ENCODE measurements around the gene PHF21B.
A peak's percentile ranks its signal among the peaks of the same experiment; 100 is the strongest.

Gene PHF21B

GRCh38 chr22:45009606-45010531 lies at the start of gene PHF21B:
Gene PHF21B, minus strand, starts transcription at chr22:45010005. Its CDS starts 456 bp downstream, at chr22:45009549.
- peak; percentile 13; the same call in 1 of the 3 replicates for ATAC-seq (ENCODE audit: low read depth)
- no peaks in the 10 kb centered on the region for H3K36me3 ChIP-seq (ENCODE audit: low read depth)
- no peak for DNase-seq (ENCODE audit: low spot score)

GRCh38 chr22:45059296-45059695 lies 49.5 kb upstream of the PHF21B start:
- no peaks in the 10 kb centered on the region for H3K27me3 ChIP-seq (ENCODE audit: insufficient read depth, poor library complexity, severe bottlenecking)
- H3K27ac ChIP-seq (ENCODE audit: poor library complexity, severe bottlenecking): no peak overlapping the region
- no peaks in the 10 kb centered on the region for H3K36me3 ChIP-seq (ENCODE audit: low read depth)
- DNase-seq (ENCODE audit: low spot score) (no peak), ATAC-seq (ENCODE audit: low read depth) (no peak)
- no peak overlapping the region for H3K4me3 ChIP-seq (ENCODE audit: severe bottlenecking)
- H3K9me3 ChIP-seq (ENCODE audit: severe bottlenecking): no peaks in the 10 kb centered on the region
- TF ChIP-seq, protein P1, sequence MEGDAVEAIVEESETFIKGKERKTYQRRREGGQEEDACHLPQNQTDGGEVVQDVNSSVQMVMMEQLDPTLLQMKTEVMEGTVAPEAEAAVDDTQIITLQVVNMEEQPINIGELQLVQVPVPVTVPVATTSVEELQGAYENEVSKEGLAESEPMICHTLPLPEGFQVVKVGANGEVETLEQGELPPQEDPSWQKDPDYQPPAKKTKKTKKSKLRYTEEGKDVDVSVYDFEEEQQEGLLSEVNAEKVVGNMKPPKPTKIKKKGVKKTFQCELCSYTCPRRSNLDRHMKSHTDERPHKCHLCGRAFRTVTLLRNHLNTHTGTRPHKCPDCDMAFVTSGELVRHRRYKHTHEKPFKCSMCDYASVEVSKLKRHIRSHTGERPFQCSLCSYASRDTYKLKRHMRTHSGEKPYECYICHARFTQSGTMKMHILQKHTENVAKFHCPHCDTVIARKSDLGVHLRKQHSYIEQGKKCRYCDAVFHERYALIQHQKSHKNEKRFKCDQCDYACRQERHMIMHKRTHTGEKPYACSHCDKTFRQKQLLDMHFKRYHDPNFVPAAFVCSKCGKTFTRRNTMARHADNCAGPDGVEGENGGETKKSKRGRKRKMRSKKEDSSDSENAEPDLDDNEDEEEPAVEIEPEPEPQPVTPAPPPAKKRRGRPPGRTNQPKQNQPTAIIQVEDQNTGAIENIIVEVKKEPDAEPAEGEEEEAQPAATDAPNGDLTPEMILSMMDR (IDR thresholded peaks at IDR 0.05; ENCODE audit: poor library complexity, severe bottlenecking): no peak
- H3K4me1 ChIP-seq (ENCODE audit: insufficient read depth, poor library complexity, severe bottlenecking): peaks cover 3% of the 10 kb centered on the region

More at GRCh38 chr22:45009606-45010531, at the start of gene PHF21B:
- H3K27me3 ChIP-seq (ENCODE audit: insufficient read depth, poor library complexity, severe bottlenecking): peaks cover 64% of the 10 kb centered on the region
- H3K27ac ChIP-seq (ENCODE audit: poor library complexity, severe bottlenecking): no peak within 1 kb of the TSS
- no peaks in the 10 kb centered on the region for H3K4me1 ChIP-seq (ENCODE audit: insufficient read depth, poor library complexity, severe bottlenecking)
- H3K9me3 ChIP-seq (ENCODE audit: severe bottlenecking): no peaks in the 10 kb centered on the region
- TF ChIP-seq, protein P1 (IDR thresholded peaks at IDR 0.05; ENCODE audit: poor library complexity, severe bottlenecking): no peak
- H3K4me3 ChIP-seq (ENCODE audit: severe bottlenecking): peak within 1 kb of the TSS; percentile 40

DNA sequence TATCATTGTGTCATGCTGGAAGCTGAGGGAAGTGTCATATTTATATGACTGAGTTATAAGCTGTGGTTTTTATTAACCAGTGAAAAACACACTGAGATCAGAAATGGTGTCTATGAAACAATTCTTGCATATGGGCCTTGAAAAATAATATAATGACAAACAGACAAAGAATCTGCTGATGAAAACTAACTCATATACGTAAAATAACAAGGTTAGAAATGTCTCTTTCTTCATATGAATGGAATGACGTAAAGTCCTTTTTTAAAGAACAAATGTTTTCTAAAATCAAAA lies 48.8 kb upstream of the PHF21B start:
- ATAC-seq (ENCODE audit: low read depth) (no peak), DNase-seq (ENCODE audit: low spot score) (no peak)
- Histone ChIP-seq H3K4me3 (ENCODE audit: severe bottlenecking) (no peak overlapping the region), H3K4me1 (ENCODE audit: insufficient read depth, poor library complexity, severe bottlenecking) (no peaks in the 10 kb centered on the region), H3K9me3 (ENCODE audit: severe bottlenecking) (no peaks in the 10 kb centered on the region), H3K27ac (ENCODE audit: poor library complexity, severe bottlenecking) (no peak overlapping the region), H3K36me3 (ENCODE audit: low read depth) (no peaks in the 10 kb centered on the region), H3K27me3 (ENCODE audit: insufficient read depth, poor library complexity, severe bottlenecking) (no peaks in the 10 kb centered on the region)
- TF ChIP-seq, protein P1 (IDR thresholded peaks at IDR 0.05; ENCODE audit: poor library complexity, severe bottlenecking): no peak

- H3K9me3 ChIP-seq (ENCODE audit: severe bottlenecking): no peaks in the 10 kb centered on the region
- no peak for DNase-seq (ENCODE audit: low spot score)
- TF ChIP-seq, protein P1 (IDR thresholded peaks at IDR 0.05; ENCODE audit: poor library complexity, severe bottlenecking): no peak
- peaks cover 12% of the 10 kb centered on the region for H3K27me3 ChIP-seq (ENCODE audit: insufficient read depth, poor library complexity, severe bottlenecking)
- no peak for ATAC-seq (ENCODE audit: low read depth)
- H3K27ac ChIP-seq (ENCODE audit: poor library complexity, severe bottlenecking): no peak overlapping the region
- no peak overlapping the region for H3K4me3 ChIP-seq (ENCODE audit: severe bottlenecking)
- H3K4me1 ChIP-seq (ENCODE audit: insufficient read depth, poor library complexity, severe bottlenecking): no peaks in the 10 kb centered on the region
- H3K36me3 ChIP-seq (ENCODE audit: low read depth): no peaks in the 10 kb centered on the region
Measured at GRCh38 chr22:45055936-45056335, 46.1 kb upstream of the PHF21B start.

- H3K4me1 ChIP-seq (ENCODE audit: insufficient read depth, poor library complexity, severe bottlenecking): no peaks in the 10 kb centered on the region
- DNase-seq (ENCODE audit: low spot score): no peak
- TF ChIP-seq, protein P1 (IDR thresholded peaks at IDR 0.05; ENCODE audit: poor library complexity, severe bottlenecking): no peak
- no peak for ATAC-seq (ENCODE audit: low read depth)
- H3K27me3 ChIP-seq (ENCODE audit: insufficient read depth, poor library complexity, severe bottlenecking): peaks cover 36% of the 10 kb centered on the region
- no peaks in the 10 kb centered on the region for H3K9me3 ChIP-seq (ENCODE audit: severe bottlenecking)
- H3K27ac ChIP-seq (ENCODE audit: poor library complexity, severe bottlenecking): no peak overlapping the region
- no peaks in the 10 kb centered on the region for H3K36me3 ChIP-seq (ENCODE audit: low read depth)
- no peak overlapping the region for H3K4me3 ChIP-seq (ENCODE audit: severe bottlenecking)
Measured at GRCh38 chr22:45053571-45053970, 43.8 kb upstream of the PHF21B start.
